Fibroblast of lung (primary cell): ENCODE results near the gene RPL36AL.

Experiments
- CTCF ChIP-seq, 2 donors: IDR thresholded peaks in 1 of 2; conservative IDR thresholded peaks in 1 of 2; 1 replicate in 1 of 2; 2 replicates in 1 of 2; pipeline ENCODE4 v1.5.1; 2011 to 2012; ENCODE audit warnings: low read length in 2 of 2, control low read depth in 1 of 2, inconsistent platforms in 1 of 2, low read depth in 1 of 2, mild to moderate bottlenecking in 1 of 2
- EZH2 ChIP-seq: IDR thresholded peaks from 2 replicates; pipeline ENCODE4 v1.5.1; 2012; ENCODE audit warnings: low read length, control low read depth, mild to moderate bottlenecking; ENCODE audit errors: missing control alignments

GRCh38 chr14:49617852-49618519, 2.4 kb downstream of the RPL36AL start:
- no peak for TF ChIP-seq CTCF (conservative IDR thresholded peaks at IDR 0.05 in 1 of 2, IDR thresholded peaks at IDR 0.05 in 1 of 2; ENCODE audit: low read depth in 1 of 2, low read length in 2 of 2)
- no peak for TF ChIP-seq EZH2
